ENCODE data around the gene VHLL. TPM values are rescaled to one million over a fixed set of nuclear protein-coding genes. Genes with fewer than 3 reads are reported as not detected.

VHLL gene
- total and polyA plus RNA-seq, 2 of the 13 experiments (the other 11 are each of a cell fraction or from before 2014, with no cell fraction given) = 0.24 TPM; not detected in 1

DNA sequence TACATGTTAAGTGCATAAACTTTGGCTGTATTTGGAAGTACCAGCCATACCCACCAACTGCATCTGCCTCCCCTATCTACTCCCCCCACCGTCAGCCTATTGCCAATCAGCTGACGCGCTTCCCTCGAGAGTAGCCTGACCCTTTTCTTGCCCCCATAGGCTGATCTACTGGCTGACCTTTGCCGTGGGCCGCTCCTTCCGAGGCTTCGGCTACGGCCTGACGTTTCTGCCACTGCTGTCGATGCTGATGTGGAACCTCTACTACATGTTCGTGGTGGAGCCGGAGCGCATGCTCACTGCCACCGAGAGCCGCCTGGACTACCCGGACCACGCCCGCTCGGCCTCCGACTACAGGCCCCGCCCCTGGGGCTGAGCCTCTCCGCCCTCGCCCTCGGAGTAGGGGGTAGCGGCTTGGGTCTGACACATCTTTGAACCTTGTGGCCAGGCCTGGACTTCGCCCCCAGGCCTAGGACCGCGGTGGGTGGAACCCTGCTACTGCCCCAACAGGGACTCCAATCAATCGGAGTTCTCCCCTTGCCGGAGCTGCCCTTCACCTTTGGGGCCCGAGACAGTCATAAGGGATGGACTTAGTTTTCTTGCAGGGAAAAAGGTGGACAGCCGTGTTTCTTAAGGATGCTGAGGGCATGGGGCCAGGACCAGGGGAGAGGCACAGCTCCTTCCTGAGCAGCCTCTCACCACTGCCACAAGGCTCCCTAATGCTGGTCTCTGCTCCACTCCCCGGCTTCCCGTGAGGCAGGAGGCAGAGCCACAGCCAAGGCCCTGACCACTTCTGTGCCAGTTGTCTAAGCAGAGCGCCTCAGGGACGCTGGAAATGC lies 7.7 kb downstream of the VHLL start (continued):
- TF ChIP-seq HNF4A (CRISPR knock-in tag; IDR thresholded peaks at IDR 0.05) = peak; percentile 99
- TF ChIP-seq ZNF44 (CRISPR knock-in tag; IDR thresholded peaks at IDR 0.05) = no peak
- no peak for TF ChIP-seq ARHGAP35 (CRISPR knock-in tag; IDR thresholded peaks at IDR 0.05; ENCODE audit: borderline replicate concordance)
- no peak for TF ChIP-seq PBX2 (CRISPR knock-in tag; IDR thresholded peaks at IDR 0.05)
- peak; percentile 66; the same call in 1 of the 2 replicates for TF ChIP-seq KLF12 (CRISPR knock-in tag; IDR thresholded peaks at IDR 0.05; ENCODE audit: borderline replicate concordance)
- no peak for TF ChIP-seq ZC3H4 (CRISPR knock-in tag; IDR thresholded peaks at IDR 0.05; ENCODE audit: borderline replicate concordance)
- peak; percentile 41 for TF ChIP-seq MIXL1 (CRISPR knock-in tag; IDR thresholded peaks at IDR 0.05)
- peak; percentile 44; the same call in 1 of the 2 replicates for TF ChIP-seq ATF7-NPFF (CRISPR knock-in tag; IDR thresholded peaks at IDR 0.05; ENCODE audit: low read depth)
- no peak for TF ChIP-seq ZNF251 (CRISPR knock-in tag; IDR thresholded peaks at IDR 0.05)
- TF ChIP-seq POGK (CRISPR knock-in tag; conservative IDR thresholded peaks at IDR 0.05) = 0 out of 2 replicates have a peak, but pooled peaks have one; percentile 40
- TF ChIP-seq, protein P1, sequence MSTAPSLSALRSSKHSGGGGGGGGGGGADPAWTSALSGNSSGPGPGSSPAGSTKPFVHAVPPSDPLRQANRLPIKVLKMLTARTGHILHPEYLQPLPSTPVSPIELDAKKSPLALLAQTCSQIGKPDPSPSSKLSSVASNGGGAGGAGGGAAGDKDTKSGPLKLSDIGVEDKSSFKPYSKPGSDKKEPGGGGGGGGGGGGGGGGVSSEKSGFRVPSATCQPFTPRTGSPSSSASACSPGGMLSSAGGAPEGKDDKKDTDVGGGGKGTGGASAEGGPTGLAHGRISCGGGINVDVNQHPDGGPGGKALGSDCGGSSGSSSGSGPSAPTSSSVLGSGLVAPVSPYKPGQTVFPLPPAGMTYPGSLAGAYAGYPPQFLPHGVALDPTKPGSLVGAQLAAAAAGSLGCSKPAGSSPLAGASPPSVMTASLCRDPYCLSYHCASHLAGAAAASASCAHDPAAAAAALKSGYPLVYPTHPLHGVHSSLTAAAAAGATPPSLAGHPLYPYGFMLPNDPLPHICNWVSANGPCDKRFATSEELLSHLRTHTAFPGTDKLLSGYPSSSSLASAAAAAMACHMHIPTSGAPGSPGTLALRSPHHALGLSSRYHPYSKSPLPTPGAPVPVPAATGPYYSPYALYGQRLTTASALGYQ (CRISPR knock-in tag; IDR thresholded peaks at IDR 0.05) = 0 out of 2 replicates have a peak, but pooled peaks have one; percentile 5
- peak; percentile 22; the same call in 1 of the 2 replicates for TF ChIP-seq ZNF788 (CRISPR knock-in tag; IDR thresholded peaks at IDR 0.05; ENCODE audit: borderline replicate concordance)
- peak; percentile 76; the same call in 1 of the 2 replicates for TF ChIP-seq MYC (CRISPR knock-in tag; IDR thresholded peaks at IDR 0.05; ENCODE audit: borderline replicate concordance)
- no peak for TF ChIP-seq ZSCAN20 (CRISPR knock-in tag; IDR thresholded peaks at IDR 0.05; ENCODE audit: borderline replicate concordance)
- no peak for TF ChIP-seq ZNF652 (CRISPR knock-in tag; IDR thresholded peaks at IDR 0.05; ENCODE audit: borderline replicate concordance, low read depth)
- TF ChIP-seq NBN (conservative IDR thresholded peaks at IDR 0.05) = no peak
- TF ChIP-seq DPF2 (CRISPR knock-in tag; IDR thresholded peaks at IDR 0.05; ENCODE audit: borderline replicate concordance, low read depth) = no peak
- TF ChIP-seq MXI1 (IDR thresholded peaks at IDR 0.05; ENCODE audit: borderline replicate concordance, low read depth, low read length) = peak; percentile 82; the same call in 1 of the 3 replicates
- peak; percentile 23; the same call in 1 of the 2 replicates for TF ChIP-seq ZNF782 (CRISPR knock-in tag; IDR thresholded peaks at IDR 0.05; ENCODE audit: borderline replicate concordance)
- peak; percentile 92 for TF ChIP-seq ZNF501 (CRISPR knock-in tag; IDR thresholded peaks at IDR 0.05)
- no peak for TF ChIP-seq ZNF766 (CRISPR knock-in tag; IDR thresholded peaks at IDR 0.05; ENCODE audit: borderline replicate concordance)
- TF ChIP-seq ATRX (CRISPR knock-in tag; IDR thresholded peaks at IDR 0.05; ENCODE audit: borderline replicate concordance) = no peak
- no peak for TF ChIP-seq ZNF510 (CRISPR knock-in tag; IDR thresholded peaks at IDR 0.05; ENCODE audit: low read depth)
- peak; percentile 49; the same call in 1 of the 2 replicates for TF ChIP-seq ISL2 (CRISPR knock-in tag; IDR thresholded peaks at IDR 0.05)
- peak; percentile 94 for TF ChIP-seq ZSCAN29 (CRISPR knock-in tag; conservative IDR thresholded peaks at IDR 0.05)
